ENCODE data around the gene FAM107B.

The FAM107B gene

GRCh38 chr10:14751014-14751896, 23.4 kb downstream of the FAM107B start:
- TF ChIP-seq TAF1 (IDR thresholded peaks at IDR 0.05; ENCODE audit: borderline replicate concordance, insufficient read depth, low read length) (no peak), POLR2AphosphoS5 (IDR thresholded peaks at IDR 0.05; ENCODE audit: low read depth, low read length) (no peak), SIN3A (IDR thresholded peaks at IDR 0.05; ENCODE audit: borderline replicate concordance, insufficient read depth, low read length) (no peak), FOXP2 (optimal IDR thresholded peaks at IDR 0.05; ENCODE audit: borderline replicate concordance, extremely low read depth, extremely low read length, insufficient read depth) (no peak), REST (IDR thresholded peaks at IDR 0.05; ENCODE audit: insufficient read depth in 1 of 2, low read depth in 2 of 2, low read length in 2 of 2) (no peak)

- TF ChIP-seq TAF1 (IDR thresholded peaks at IDR 0.05; ENCODE audit: borderline replicate concordance, insufficient read depth, low read length) (no peak), FOXP2 (optimal IDR thresholded peaks at IDR 0.05; ENCODE audit: borderline replicate concordance, extremely low read depth, extremely low read length, insufficient read depth) (no peak), REST (IDR thresholded peaks at IDR 0.05; ENCODE audit: insufficient read depth in 1 of 2, low read depth in 2 of 2, low read length in 2 of 2) (no peak), SIN3A (IDR thresholded peaks at IDR 0.05; ENCODE audit: borderline replicate concordance, insufficient read depth, low read length) (no peak), POLR2AphosphoS5 (IDR thresholded peaks at IDR 0.05; ENCODE audit: low read depth, low read length) (no peak)
Observed at GRCh38 chr10:14749070-14749809, 25.5 kb downstream of the FAM107B start.

GRCh38 chr10:14748441-14748840, 26.3 kb downstream of the FAM107B start:
- TF ChIP-seq POLR2AphosphoS5 (IDR thresholded peaks at IDR 0.05; ENCODE audit: low read depth, low read length) (no peak), FOXP2 (optimal IDR thresholded peaks at IDR 0.05; ENCODE audit: borderline replicate concordance, extremely low read depth, extremely low read length, insufficient read depth) (no peak), SIN3A (IDR thresholded peaks at IDR 0.05; ENCODE audit: borderline replicate concordance, insufficient read depth, low read length) (no peak), REST (IDR thresholded peaks at IDR 0.05; ENCODE audit: insufficient read depth in 1 of 2, low read depth in 2 of 2, low read length in 2 of 2) (no peak), TAF1 (IDR thresholded peaks at IDR 0.05; ENCODE audit: borderline replicate concordance, insufficient read depth, low read length) (no peak)

- TF ChIP-seq TAF1 (IDR thresholded peaks at IDR 0.05; ENCODE audit: borderline replicate concordance, insufficient read depth, low read length) (no peak), SIN3A (IDR thresholded peaks at IDR 0.05; ENCODE audit: borderline replicate concordance, insufficient read depth, low read length) (no peak), REST (IDR thresholded peaks at IDR 0.05; ENCODE audit: insufficient read depth in 1 of 2, low read depth in 2 of 2, low read length in 2 of 2) (no peak), FOXP2 (optimal IDR thresholded peaks at IDR 0.05; ENCODE audit: borderline replicate concordance, extremely low read depth, extremely low read length, insufficient read depth) (no peak), POLR2AphosphoS5 (IDR thresholded peaks at IDR 0.05; ENCODE audit: low read depth, low read length) (no peak)
Observed at GRCh38 chr10:14742815-14743214, 31.9 kb downstream of the FAM107B start.

Measured in PFSK-1 (cell line).